Muscle layer of duodenum (tissue), 2 donors: ENCODE data around the gene RHEBL1.

Experiments
- H3K27ac ChIP-seq: one replicate; pipeline ENCODE4 v1.7.0; 2013; ENCODE audit warnings: mild to moderate bottlenecking, low read length
- H3K27me3 ChIP-seq: one replicate; pipeline ENCODE4 v1.7.0; 2013; ENCODE audit warnings: low read depth, mild to moderate bottlenecking, control low read depth, low read length
- H3K36me3 ChIP-seq, 2 donors: one replicate each; pipeline ENCODE4 v1.7.0; 2013; ENCODE audit warnings: low read length in 2 of 2, control low read depth in 1 of 2, mild to moderate bottlenecking in 1 of 2; ENCODE audit not compliant: insufficient read depth in 2 of 2, control insufficient read depth in 1 of 2
- H3K4me1 ChIP-seq, 2 donors: one replicate each; pipeline ENCODE4 v1.7.0; 2013; ENCODE audit warnings: low read length in 2 of 2, mild to moderate bottlenecking in 2 of 2, control low read depth in 1 of 2, moderate library complexity in 1 of 2; ENCODE audit not compliant: insufficient read depth in 2 of 2, control insufficient read depth in 1 of 2
- H3K4me3 ChIP-seq, 2 donors: one replicate each; pipeline ENCODE4 v1.7.0; 2013; ENCODE audit warnings: low read length in 2 of 2, low read depth in 1 of 2, mild to moderate bottlenecking in 1 of 2
- H3K9me3 ChIP-seq, 2 donors: one replicate each; pipeline ENCODE4 v1.7.0; 2013; ENCODE audit warnings: low read length in 2 of 2, control low read depth in 1 of 2, mild to moderate bottlenecking in 1 of 2; ENCODE audit not compliant: control insufficient read depth in 1 of 2
- donor health status: healthy.

The RHEBL1 gene

GRCh38 chr12:49051373-49051764 lies 18.4 kb downstream of the RHEBL1 start:
- no peaks in the 10 kb centered on the region for H3K9me3 ChIP-seq
- H3K27ac ChIP-seq, result no peak overlapping the region
- H3K4me3 ChIP-seq, result no peak overlapping the region
- H3K36me3 ChIP-seq, result peaks cover 73 to 81% of the 10 kb centered on the region in 2 donors
- H3K27me3 ChIP-seq, result no peaks in the 10 kb centered on the region
- peaks cover 12 to 15% of the 10 kb centered on the region in 2 donors for H3K4me1 ChIP-seq

GRCh38 chr12:49050507-49051372 lies 19.0 kb downstream of the RHEBL1 start:
- Histone ChIP-seq H3K9me3 (no peaks in the 10 kb centered on the region), H3K4me3 (no peak overlapping the region), H3K36me3 (peaks cover 78 to 87% of the 10 kb centered on the region in 2 donors), H3K27me3 (no peaks in the 10 kb centered on the region), H3K4me1 (peaks cover 8% of the 10 kb centered on the region in 2 donors), H3K27ac (no peak overlapping the region)

- Histone ChIP-seq H3K27me3 (no peaks in the 10 kb centered on the region), H3K9me3 (no peaks in the 10 kb centered on the region), H3K27ac (no peak overlapping the region), H3K4me1 (no peaks in the 10 kb centered on the region), H3K36me3 (peaks cover 76 to 97% of the 10 kb centered on the region in 2 donors), H3K4me3 (no peak overlapping the region)
Measured at GRCh38 chr12:49049566-49050224, 20.1 kb downstream of the RHEBL1 start.

- H3K4me3 ChIP-seq, result no peak overlapping the region
- no peaks in the 10 kb centered on the region for H3K4me1 ChIP-seq
- H3K9me3 ChIP-seq, result no peaks in the 10 kb centered on the region
- no peak overlapping the region for H3K27ac ChIP-seq
- H3K27me3 ChIP-seq, result no peaks in the 10 kb centered on the region
- H3K36me3 ChIP-seq, result peaks cover 80 to 97% of the 10 kb centered on the region in 2 donors
Measured at GRCh38 chr12:49048953-49049352, 20.8 kb downstream of the RHEBL1 start.

- no peak overlapping the region for H3K4me3 ChIP-seq
- no peaks in the 10 kb centered on the region for H3K9me3 ChIP-seq
- H3K27ac ChIP-seq, result no peak overlapping the region
- no peaks in the 10 kb centered on the region for H3K4me1 ChIP-seq
- H3K27me3 ChIP-seq, result no peaks in the 10 kb centered on the region
- peaks cover 82 to 97% of the 10 kb centered on the region in 2 donors for H3K36me3 ChIP-seq
Measured at GRCh38 chr12:49046129-49046895, 23.5 kb downstream of the RHEBL1 start.

GRCh38 chr12:49044660-49045059 lies 25.1 kb downstream of the RHEBL1 start:
- Histone ChIP-seq H3K27me3 (no peaks in the 10 kb centered on the region), H3K27ac (no peak overlapping the region), H3K9me3 (no peaks in the 10 kb centered on the region), H3K36me3 (peaks cover 73 to 97% of the 10 kb centered on the region in 2 donors), H3K4me3 (no peak overlapping the region), H3K4me1 (no peaks in the 10 kb centered on the region)

- Histone ChIP-seq H3K27me3 (no peaks in the 10 kb centered on the region), H3K4me3 (no peak overlapping the region), H3K36me3 (peaks cover 73 to 97% of the 10 kb centered on the region in 2 donors)
Measured at GRCh38 chr12:49043856-49044258, 25.9 kb downstream of the RHEBL1 start.

GRCh38 chr12:49043241-49043640 lies 26.5 kb downstream of the RHEBL1 start:
- Histone ChIP-seq H3K36me3 (peaks cover 71 to 96% of the 10 kb centered on the region in 2 donors), H3K27me3 (no peaks in the 10 kb centered on the region), H3K4me1 (no peaks in the 10 kb centered on the region), H3K27ac (no peak overlapping the region), H3K4me3 (no peak overlapping the region), H3K9me3 (no peaks in the 10 kb centered on the region)

More at GRCh38 chr12:49043856-49044258, 25.9 kb downstream of the RHEBL1 start:
- Histone ChIP-seq H3K27ac (no peak overlapping the region), H3K9me3 (no peaks in the 10 kb centered on the region), H3K4me1 (no peaks in the 10 kb centered on the region)

- Histone ChIP-seq H3K27me3 (no peaks in the 10 kb centered on the region), H3K4me3 (no peak overlapping the region), H3K36me3 (peaks cover 76 to 99% of the 10 kb centered on the region in 2 donors), H3K27ac (no peak overlapping the region), H3K9me3 (no peaks in the 10 kb centered on the region), H3K4me1 (no peaks in the 10 kb centered on the region)
Measured at GRCh38 chr12:49041881-49042484, 27.8 kb downstream of the RHEBL1 start.

- Histone ChIP-seq H3K36me3 (peaks cover 76 to 96% of the 10 kb centered on the region in 2 donors), H3K9me3 (no peaks in the 10 kb centered on the region), H3K27ac (no peak overlapping the region)
Measured at GRCh38 chr12:49041036-49041880, 28.5 kb downstream of the RHEBL1 start.

More at GRCh38 chr12:49041036-49041880, 28.5 kb downstream of the RHEBL1 start:
- Histone ChIP-seq H3K27me3 (no peaks in the 10 kb centered on the region), H3K4me3 (no peak overlapping the region), H3K4me1 (no peaks in the 10 kb centered on the region)
